Anterior cingulate cortex (tissue), 58 donors: ENCODE measurements around the gene NELL2.

ENCODE experiments used
- DNase-seq, 58 donors: peaks; one replicate each; lab custom pipeline; 2025; lab: John Stamatoyannopoulos, UW

Gene NELL2

DNA sequence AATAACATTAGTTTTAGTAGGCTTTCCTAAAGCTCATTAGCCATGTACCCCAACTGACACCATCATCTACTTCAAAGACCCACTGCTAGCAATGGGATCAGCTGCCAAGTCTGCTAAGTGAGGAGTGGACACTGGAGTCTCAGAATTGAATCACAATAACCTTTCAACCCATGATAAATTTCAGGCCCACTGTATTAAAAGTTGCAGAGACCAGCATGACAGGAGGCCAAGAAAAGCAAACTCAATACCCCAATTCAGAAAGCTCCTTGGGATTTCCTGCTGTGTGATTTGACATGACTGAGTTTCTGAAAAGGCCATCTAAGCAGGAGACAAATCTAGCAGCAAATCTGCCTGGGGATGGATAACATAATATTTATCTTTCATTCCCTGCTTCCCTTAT lies 320.7 kb downstream of the NELL2 start:
- DNase-seq: no peak

DNA sequence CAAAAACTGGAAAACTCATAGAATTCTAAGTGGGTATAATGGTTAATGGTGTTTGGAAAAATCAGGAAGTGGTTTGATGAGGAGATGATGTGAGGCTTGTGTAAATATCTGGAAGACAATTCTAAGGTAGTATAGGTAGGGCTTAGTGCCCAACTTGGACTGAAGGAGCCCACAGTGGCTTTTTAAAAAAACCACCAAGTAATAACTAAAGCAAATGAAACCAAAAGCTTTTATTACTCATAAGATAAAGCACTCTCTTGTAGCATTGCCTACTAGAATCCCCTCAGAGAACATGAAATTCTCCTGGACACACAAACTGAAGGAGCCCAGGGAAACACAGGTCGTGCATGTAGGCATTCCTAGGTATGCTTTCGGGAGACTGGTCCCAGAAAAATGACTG lies 324.5 kb downstream of the NELL2 start:
- no peak for DNase-seq

DNA sequence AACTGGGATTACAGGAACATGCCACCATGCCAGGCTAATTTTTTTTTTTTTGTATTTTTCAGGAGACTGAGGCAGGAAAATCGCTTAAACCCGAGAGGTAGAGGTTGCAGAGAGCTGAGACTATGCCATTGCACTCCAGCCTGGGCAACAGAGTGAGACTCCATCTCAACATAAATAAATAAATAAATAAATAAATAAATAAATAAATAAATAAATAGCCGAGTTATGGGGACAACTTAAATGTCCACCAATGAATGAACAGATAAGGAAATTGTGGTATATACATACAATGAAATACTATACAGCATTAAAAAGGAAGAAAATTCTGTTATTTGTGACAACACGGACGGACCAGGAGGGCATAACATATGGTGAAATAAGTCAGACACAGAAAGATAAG lies 325.7 kb downstream of the NELL2 start:
- no peak for DNase-seq

GRCh38 chr12:44546060-44546459 lies 330.1 kb downstream of the NELL2 start:
- no peak for DNase-seq

- DNase-seq: no peak
Measured at GRCh38 chr12:44544018-44544417, 332.1 kb downstream of the NELL2 start.

- DNase-seq: peak in 1 of 58 donors; percentile 6
Measured at GRCh38 chr12:44542716-44543115, 333.4 kb downstream of the NELL2 start.

DNA sequence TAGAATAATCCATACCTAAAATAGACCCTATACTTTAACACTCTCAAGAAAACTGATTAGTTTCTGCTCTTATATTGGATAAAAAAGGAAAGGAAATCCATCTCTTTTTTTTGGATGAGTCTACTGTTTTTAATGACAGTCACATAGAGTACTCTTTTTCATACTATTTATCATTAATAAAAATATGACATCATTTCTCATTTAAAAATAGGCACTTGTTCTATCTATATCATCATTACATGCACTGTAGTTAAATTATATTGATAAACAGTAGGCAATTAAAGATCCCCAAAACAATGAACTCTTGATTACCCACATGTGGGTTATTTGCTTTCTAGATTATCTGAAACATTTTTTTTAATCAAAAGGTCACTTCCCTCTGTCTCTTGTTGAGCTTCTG lies 338.8 kb downstream of the NELL2 start:
- no peak for DNase-seq

- no peak for DNase-seq
Measured at GRCh38 chr12:44532940-44533339, 343.2 kb downstream of the NELL2 start.

DNA sequence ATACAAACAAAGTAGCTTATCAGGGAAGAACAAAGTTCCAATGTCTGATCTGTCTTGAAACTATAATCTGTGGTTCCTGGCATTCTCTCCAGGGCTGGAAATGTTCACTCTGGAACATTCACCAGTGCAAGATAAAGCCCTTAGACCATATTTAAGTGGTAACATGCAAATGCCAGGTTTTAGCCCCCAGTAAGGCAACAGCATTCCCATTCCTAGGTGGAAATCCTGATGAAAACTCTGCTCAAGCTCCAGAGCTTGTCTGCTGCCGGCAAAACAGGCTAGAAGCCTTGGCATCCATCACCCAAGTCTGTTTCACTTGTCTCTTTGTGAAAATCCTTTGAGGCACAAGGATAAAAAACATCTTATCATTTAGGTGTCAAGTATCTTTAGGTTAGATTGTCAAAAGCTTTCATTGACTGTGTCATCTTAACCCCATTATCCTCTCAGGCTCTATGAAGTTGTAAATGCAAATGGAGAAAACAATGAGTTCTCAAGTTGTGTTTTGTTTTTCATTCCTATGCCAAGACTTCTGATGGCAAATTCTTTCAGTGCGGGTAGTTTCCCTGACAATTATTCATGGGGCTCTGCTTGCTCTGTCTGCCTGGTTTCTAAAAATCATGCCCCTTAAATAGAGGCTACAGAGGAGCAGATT lies 344.7 kb downstream of the NELL2 start:
- DNase-seq: no peak

GRCh38 chr12:44526655-44527182 lies 349.4 kb downstream of the NELL2 start:
- DNase-seq: no peak

DNA sequence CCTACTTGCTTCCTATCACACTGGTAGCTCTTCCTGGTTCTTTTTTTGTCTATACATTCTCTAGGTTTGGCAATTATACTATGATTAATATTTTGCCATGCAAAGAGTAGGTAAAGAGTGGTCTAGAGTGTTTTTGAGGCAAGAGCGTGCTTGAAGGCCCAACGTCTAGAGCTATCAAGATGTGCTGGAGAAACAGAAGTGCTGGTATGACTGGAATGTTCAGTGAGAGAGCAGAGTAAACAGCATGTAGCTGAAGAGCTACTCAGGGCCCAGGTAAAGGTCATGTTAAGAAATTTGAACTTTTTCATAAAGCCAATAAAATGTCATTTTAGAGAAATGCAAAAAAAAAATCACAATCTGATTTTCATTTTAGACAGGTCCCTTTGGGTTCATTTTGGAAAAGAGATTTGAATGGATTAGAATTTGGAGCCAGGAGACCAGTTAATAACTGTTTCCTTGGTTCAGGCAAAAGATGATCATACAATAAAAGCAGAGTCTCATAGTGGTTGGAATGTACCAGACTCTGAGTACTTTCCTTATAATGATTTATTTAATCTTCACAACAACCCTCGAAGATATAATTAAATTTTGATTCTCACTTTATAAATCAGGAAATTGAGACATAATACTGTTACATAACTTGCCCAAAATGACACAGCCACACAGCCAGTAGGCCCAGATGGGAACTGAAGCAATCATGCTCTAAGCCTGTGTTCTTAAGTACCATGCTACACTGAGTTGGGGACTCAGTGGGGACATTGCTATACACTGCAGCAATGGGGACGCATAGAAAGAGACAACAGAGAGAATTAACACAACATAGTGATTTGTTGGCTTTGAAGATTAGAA lies 350.1 kb downstream of the NELL2 start:
- DNase-seq: no peak

DNA sequence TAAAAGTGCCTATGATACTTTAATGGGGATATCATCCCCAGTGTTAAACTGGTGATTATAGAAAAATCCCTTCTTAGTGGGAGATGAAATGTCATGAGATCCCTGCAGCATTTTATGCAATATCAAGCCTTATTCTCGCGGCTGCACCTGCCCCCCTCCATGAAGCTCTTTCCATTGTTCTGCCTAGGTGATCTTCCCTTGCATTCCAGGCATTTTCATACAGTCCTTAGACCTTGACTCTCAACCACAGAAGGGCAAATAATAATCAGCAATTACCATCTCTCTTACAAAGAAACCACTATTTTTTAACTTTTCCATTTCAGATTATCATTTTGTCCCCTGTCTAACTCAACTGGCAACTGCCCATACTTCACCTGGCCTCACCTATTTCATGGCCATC lies 352.3 kb downstream of the NELL2 start:
- no peak for DNase-seq

DNA sequence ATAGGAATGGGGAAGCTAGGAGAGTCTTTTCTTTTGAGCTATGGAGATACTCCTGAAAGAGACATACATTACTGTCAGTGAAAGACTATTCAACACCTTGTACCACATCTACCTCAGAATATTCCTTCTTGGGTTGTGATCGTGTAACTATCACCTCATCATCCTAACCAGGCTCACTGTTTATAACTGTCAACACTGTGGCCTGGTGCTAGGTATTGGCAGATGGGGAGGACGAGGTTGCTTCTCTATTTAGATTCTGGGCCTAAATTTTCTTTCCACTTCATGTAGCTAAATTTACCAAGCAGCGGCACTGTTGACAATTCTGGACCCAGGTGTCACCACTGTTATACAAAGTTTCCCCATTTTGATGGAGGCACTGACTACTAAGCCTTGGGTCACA lies 354.4 kb downstream of the NELL2 start:
- DNase-seq: no peak

GRCh38 chr12:44519931-44520330 lies 356.2 kb downstream of the NELL2 start:
- DNase-seq: peak in 3 of 58 donors; percentile 2 to 20 (median 4)

DNA sequence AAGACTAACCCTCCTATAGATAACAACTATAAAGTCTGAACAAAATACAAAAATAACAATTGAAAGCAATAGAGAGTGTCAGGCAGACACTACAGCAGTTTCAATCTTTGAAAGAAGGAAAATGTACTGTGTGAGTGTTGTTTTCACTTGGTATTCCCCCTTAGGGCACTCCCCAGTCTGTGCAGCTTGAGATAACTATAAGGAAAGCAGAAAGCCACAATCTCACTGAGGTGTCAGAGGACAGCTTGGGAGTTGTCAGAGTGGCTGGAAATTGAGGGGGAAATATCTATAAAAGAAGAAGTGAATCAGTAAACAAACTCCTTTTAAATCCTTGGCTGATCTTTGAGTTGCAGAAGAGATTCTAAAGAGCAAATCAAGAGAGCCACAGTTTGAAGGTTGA lies 364.8 kb downstream of the NELL2 start:
- DNase-seq: no peak

DNA sequence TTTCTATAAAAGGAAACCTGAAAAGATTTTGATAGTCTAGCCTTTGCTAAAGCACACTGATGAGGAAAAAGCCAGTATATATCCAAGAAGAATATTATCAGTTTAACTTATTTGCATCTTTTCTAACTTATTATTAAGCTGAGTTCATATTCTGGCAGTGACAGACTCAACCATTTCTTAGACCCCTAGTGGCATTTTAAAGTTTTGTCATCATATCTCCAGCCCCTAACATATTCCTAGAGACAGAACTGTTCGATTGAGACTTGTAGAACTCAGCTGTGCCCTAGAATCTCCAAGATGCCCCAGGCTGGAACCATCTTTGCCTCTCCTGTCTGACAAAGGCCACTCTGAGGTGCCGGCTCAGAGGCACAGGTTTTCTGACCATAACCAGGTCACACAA lies 365.6 kb downstream of the NELL2 start:
- DNase-seq: no peak

DNA sequence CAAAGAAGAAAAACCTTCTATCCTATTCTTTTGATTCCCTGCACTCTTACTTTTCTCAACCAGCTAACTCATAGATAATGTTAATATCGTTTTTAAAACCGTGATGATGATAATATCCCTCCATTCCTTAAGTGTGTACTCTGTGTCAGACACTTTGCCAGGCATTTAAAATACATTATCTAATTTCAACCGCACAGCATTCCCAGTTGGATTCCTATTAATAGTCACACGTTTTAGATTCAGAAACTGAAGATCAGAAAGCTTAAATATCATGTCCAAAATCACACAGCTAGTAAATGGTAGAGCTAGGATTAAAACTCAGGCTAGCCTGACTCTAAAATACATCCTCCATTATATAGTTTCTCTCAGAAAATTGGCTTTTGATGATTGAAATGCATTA lies 366.0 kb downstream of the NELL2 start:
- no peak for DNase-seq

- no peak for DNase-seq
Measured at GRCh38 chr12:44509471-44509870, 366.6 kb downstream of the NELL2 start.

GRCh38 chr12:44507461-44507860 lies 368.7 kb downstream of the NELL2 start:
- DNase-seq: no peak

GRCh38 chr12:44504799-44505198 lies 371.3 kb downstream of the NELL2 start:
- DNase-seq: no peak

DNA sequence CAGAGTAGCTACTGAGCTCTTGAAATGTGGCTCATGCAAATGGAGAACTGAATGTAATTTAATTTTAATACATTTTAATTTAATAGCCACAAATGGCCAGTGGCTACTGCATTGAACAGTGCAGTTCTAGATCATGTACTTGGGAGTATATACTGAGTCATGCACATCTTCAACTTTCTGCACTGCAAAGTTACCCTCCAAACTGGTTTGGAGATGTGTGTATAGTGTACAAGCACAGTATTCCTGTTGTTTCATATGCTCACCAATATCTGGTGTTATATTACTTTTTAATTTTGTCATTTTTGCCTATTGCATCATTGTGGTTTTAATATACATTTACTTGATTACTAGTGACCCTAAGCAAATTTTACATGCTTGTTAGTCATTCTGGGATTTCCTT lies 372.8 kb downstream of the NELL2 start:
- DNase-seq: no peak

DNA sequence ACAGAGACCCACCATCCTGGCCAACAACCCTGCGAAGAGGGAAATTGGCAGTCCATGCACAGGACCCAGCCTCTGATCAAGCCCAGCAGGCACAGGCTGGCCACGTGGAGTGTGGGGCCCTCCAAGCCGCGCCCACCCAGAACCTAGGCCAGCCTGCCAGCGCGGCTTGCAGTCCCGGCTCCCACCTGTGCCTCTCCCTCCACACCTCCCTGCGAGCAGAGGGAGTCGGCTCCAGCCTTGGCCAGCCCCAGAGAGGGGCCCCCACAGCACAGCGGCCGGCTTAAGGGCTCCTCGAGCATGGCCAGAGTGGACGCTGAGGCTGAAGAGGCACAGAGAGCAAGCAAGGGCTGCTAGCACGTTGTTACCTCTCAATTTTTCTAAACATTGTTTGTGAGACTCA lies 373.4 kb downstream of the NELL2 start:
- DNase-seq: no peak
